C4-2B (cell line): Measurements from ENCODE around the gene MPP2.

Experiments
- H3K27ac ChIP-seq: fragments of 450-650 bp; 2 replicates; pipeline ENCODE4 v1.5.1; 2017
- CTCF ChIP-seq: fragments of 450-650 bp; conservative IDR thresholded peaks from 2 replicates; pipeline ENCODE4 v1.5.1; 2017; ENCODE audit warnings: mild to moderate bottlenecking
- ZFX ChIP-seq: fragments of 450-650 bp; IDR thresholded peaks from 2 replicates; pipeline ENCODE4 v1.6.1; 2017

The MPP2 gene

GRCh38 chr17:43915559-43915958 is 8.2 kb upstream of the MPP2 start:
- no peak for TF ChIP-seq CTCF
- no peak for TF ChIP-seq ZFX
- no peak overlapping the region for H3K27ac ChIP-seq

GRCh38 chr17:43914451-43914850 is 7.1 kb upstream of the MPP2 start:
- no peak overlapping the region for H3K27ac ChIP-seq
- TF ChIP-seq ZFX = no peak
- no peak for TF ChIP-seq CTCF

- H3K27ac ChIP-seq = no peak overlapping the region
These were observed 6.2 kb upstream of the MPP2 start for GRCh38 chr17:43913584-43913983.

GRCh38 chr17:43912635-43913304 is 5.4 kb upstream of the MPP2 start:
- TF ChIP-seq CTCF (no peak), ZFX (no peak)
- H3K27ac ChIP-seq = no peak overlapping the region

More at GRCh38 chr17:43913584-43913983, 6.2 kb upstream of the MPP2 start:
- TF ChIP-seq ZFX (no peak), CTCF (no peak)

- TF ChIP-seq ZFX (no peak), CTCF (no peak)
- H3K27ac ChIP-seq = no peak overlapping the region
These were observed 4.6 kb upstream of the MPP2 start for GRCh38 chr17:43911904-43912303.

GRCh38 chr17:43909537-43910231 is 2.3 kb upstream of the MPP2 start:
- TF ChIP-seq CTCF (no peak), ZFX (no peak)
- H3K27ac ChIP-seq = no peak overlapping the region

GRCh38 chr17:43907998-43908721 is 824 bp upstream of the MPP2 start:
- H3K27ac ChIP-seq = no peak overlapping the region
- no peak for TF ChIP-seq CTCF
- no peak for TF ChIP-seq ZFX
